Spinal cord (tissue), 10 donors: ENCODE results near the gene FOXRED2. TPM values are rescaled to one million over a fixed set of nuclear protein-coding genes. Genes with fewer than 3 reads are reported as not detected.

Experiments
- DNase-seq, 6 donors: peaks; one replicate each; pipeline versions ENCODE4 v3.0.0 to v3.0.0-alpha.2; 2013 to 2015; ENCODE audit warnings: low spot score in 6 of 6, low read depth in 4 of 6
- H3K27ac ChIP-seq: one replicate; pipeline ENCODE4 v1.5.1; 2013; ENCODE audit warnings: low read depth, low read length, control low read depth
- H3K27me3 ChIP-seq: one replicate; pipeline ENCODE4 v1.6.1; 2013; ENCODE audit warnings: low read length; ENCODE audit not compliant: control insufficient read depth, insufficient read depth
- H3K36me3 ChIP-seq: one replicate; pipeline ENCODE4 v1.6.1; 2013; ENCODE audit warnings: low read length; ENCODE audit not compliant: control insufficient read depth, insufficient read depth
- H3K4me1 ChIP-seq: one replicate; pipeline ENCODE4 v1.6.1; 2013; ENCODE audit warnings: low read length; ENCODE audit not compliant: control insufficient read depth, insufficient read depth
- H3K4me3 ChIP-seq: one replicate; pipeline ENCODE4 v1.5.1; 2013; ENCODE audit warnings: low read depth, low read length, control low read depth
- H3K9me3 ChIP-seq: one replicate; pipeline ENCODE4 v1.6.1; 2013; ENCODE audit warnings: low read length; ENCODE audit not compliant: control insufficient read depth, insufficient read depth
- WGBS: methylation state at CpG from one replicate; pipeline ENCODE4 v1.1.5; 2013; ENCODE audit warnings: missing lambda C conversion rate; ENCODE audit not compliant: insufficient coverage; 5-methylcytosine and 5-hydroxymethylcytosine counted together
- polyA plus RNA-seq, 2 donors: library from polyadenylated mRNA; unstranded; fragments of 120-200 nt; gene quantifications; one replicate each; pipeline ENCODE4 v1.2.1, GENCODE V29; 2013; ENCODE audit not compliant: insufficient read length in 2 of 2
- total RNA-seq, 2 donors: library from RNA; depleted of rRNA in 1 of 2; stranded (reverse); fragments of 120-200 nt in 1 of 2; fragments of >200 nt in 1 of 2; gene quantifications; one replicate each; pipeline versions ENCODE4 v1.2.3 to v1.2.4, GENCODE V29; 2013 to 2014
- donor health status: healthy.

FOXRED2 gene
- total and polyA plus RNA-seq, 4 donors: 13.0 to 39.9 (median 26.9) TPM

DNA sequence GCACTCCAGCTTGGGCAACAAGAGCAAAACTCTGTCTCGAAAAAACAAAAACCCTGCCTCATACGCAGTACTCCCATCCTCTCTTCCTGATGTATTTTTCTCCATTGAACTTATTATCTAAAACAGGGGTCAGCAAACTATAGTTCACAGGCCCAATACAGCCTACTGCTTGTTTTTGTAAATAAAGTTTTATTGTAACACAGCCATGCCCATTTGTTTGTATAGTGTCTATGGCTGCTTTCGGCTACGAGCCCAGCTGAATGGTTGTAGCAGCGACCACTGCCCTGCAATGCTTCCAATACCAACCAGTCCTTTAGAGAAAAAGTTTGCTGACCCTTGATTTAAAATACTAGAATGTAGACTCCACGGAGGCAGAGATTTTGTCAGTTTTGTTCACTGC is 31.5 kb downstream of the FOXRED2 start:
- peaks cover 85% of the 10 kb centered on the region for H3K36me3 ChIP-seq
- no peak overlapping the region for H3K4me3 ChIP-seq
- DNase-seq: no peak
- no peaks in the 10 kb centered on the region for H3K27me3 ChIP-seq
- no peak overlapping the region for H3K27ac ChIP-seq
- H3K4me1 ChIP-seq: peaks cover 7% of the 10 kb centered on the region
- 100% methylated on average over 3 of the region's 6 CpGs for WGBS
- H3K9me3 ChIP-seq: no peaks in the 10 kb centered on the region

DNA sequence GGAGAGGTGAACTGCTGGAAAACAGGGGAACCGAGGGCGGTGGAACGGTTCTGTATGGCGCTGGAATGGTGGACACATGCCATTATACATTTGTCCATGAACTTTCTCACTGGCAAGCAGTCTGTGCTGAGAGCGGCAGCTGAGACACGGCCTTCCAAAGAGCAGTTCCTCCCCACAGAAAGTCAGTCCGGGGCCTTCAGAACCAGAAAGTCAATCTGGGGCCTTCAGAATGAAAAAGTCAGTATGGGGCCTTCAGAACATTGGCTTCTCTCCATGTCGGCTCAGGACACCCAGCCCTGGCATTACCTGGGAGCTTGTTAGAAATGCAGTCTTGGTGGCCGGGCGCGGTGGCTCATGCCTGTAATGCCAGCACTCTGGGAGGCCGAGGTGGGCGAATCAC is 34.2 kb downstream of the FOXRED2 start:
- 94% methylated on average over 9 of the region's 13 CpGs for WGBS
- peaks cover 8% of the 10 kb centered on the region for H3K4me1 ChIP-seq
- H3K36me3 ChIP-seq: peaks cover 81% of the 10 kb centered on the region
- no peaks in the 10 kb centered on the region for H3K27me3 ChIP-seq
- no peak overlapping the region for H3K27ac ChIP-seq
- H3K4me3 ChIP-seq: no peak overlapping the region
- no peaks in the 10 kb centered on the region for H3K9me3 ChIP-seq
- DNase-seq: no peak

- Histone ChIP-seq H3K4me1 (peaks cover 8% of the 10 kb centered on the region), H3K9me3 (no peaks in the 10 kb centered on the region), H3K27ac (no peak overlapping the region), H3K36me3 (peaks cover 83% of the 10 kb centered on the region), H3K4me3 (no peak overlapping the region), H3K27me3 (no peaks in the 10 kb centered on the region)
- no peak for DNase-seq
- WGBS: 97% methylated on average over 8 of the region's 14 CpGs
Observed at GRCh38 chr22:36471341-36471821, 35.5 kb downstream of the FOXRED2 start.

DNA sequence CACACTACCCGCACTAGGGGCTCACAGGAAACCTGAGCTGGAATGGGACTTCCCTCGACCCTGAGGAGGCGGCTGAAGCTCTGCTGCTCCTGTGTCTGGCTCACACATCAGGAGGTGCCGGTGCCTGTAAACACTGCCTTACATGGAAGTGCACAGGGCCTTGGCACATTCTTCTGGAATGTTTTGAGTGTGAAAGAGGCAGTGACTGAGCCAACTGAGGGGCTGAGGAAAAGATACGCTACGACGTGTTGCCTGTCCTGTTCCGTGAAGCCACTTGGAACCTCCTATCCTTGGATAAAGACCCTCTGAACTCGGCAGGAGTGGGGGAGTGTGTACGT is 35.9 kb downstream of the FOXRED2 start:
- H3K27me3 ChIP-seq: no peaks in the 10 kb centered on the region
- no peak overlapping the region for H3K27ac ChIP-seq
- WGBS: 87% methylated on average over 9 of the region's 10 CpGs
- no peak overlapping the region for H3K4me3 ChIP-seq
- peaks cover 83% of the 10 kb centered on the region for H3K36me3 ChIP-seq
- peaks cover 8% of the 10 kb centered on the region for H3K4me1 ChIP-seq
- DNase-seq: no peak
- H3K9me3 ChIP-seq: no peaks in the 10 kb centered on the region

GRCh38 chr22:36470162-36470993 is 36.5 kb downstream of the FOXRED2 start:
- H3K27ac ChIP-seq: no peak overlapping the region
- peak in 4 of 6 donors; percentile 72 to 94 (median 84) for DNase-seq
- no peak overlapping the region for H3K4me3 ChIP-seq
- 56% methylated on average over 8 of the region's 14 CpGs for WGBS
- peaks cover 8% of the 10 kb centered on the region for H3K4me1 ChIP-seq
- H3K9me3 ChIP-seq: no peaks in the 10 kb centered on the region
- H3K27me3 ChIP-seq: no peaks in the 10 kb centered on the region
- H3K36me3 ChIP-seq: peaks cover 85% of the 10 kb centered on the region

DNA sequence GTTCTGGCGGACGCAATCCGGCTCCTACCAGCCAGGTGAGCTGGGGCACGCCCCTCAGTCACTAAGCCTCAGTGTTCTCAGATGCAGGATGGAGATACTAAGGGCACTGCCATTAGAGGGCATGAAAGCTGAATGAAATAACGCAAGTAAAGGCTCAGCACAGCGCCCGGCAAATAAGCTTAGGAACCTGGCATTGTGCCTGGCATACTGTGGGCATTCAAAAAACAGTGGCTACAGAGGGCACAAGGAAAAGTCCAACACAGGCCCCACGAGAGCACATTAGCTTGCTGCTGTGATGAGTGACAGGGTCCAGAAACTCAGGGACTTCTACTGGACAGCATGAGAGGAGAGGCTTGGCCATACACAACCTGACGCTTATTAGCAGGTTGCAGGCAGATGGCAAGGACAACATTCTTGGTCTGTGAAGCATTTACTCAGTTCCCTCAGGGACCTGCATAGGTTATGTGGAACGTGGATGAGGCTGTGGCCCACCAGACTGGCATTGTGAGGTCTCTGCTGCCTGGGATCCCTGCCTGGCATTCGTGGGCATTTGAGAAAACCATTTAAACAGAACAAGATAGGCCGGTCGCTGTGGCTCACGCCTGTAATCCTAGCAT is 37.6 kb downstream of the FOXRED2 start:
- 83% methylated on average over 14 of the region's 14 CpGs for WGBS
- Histone ChIP-seq H3K27ac (no peak overlapping the region), H3K9me3 (no peaks in the 10 kb centered on the region), H3K27me3 (no peaks in the 10 kb centered on the region), H3K4me3 (no peak overlapping the region), H3K4me1 (peaks cover 8% of the 10 kb centered on the region), H3K36me3 (peaks cover 81% of the 10 kb centered on the region)
- no peak for DNase-seq

GRCh38 chr22:36467946-36468345 is 38.9 kb downstream of the FOXRED2 start:
- DNase-seq: no peak
- Histone ChIP-seq H3K4me3 (no peak overlapping the region), H3K9me3 (no peaks in the 10 kb centered on the region), H3K27me3 (no peaks in the 10 kb centered on the region), H3K36me3 (peaks cover 69% of the 10 kb centered on the region), H3K27ac (no peak overlapping the region), H3K4me1 (peaks cover 8% of the 10 kb centered on the region)
- WGBS: 100% methylated on average over 4 of the region's 7 CpGs

- H3K36me3 ChIP-seq: peaks cover 62% of the 10 kb centered on the region
- H3K9me3 ChIP-seq: no peaks in the 10 kb centered on the region
- H3K27ac ChIP-seq: no peak overlapping the region
- no peaks in the 10 kb centered on the region for H3K27me3 ChIP-seq
- DNase-seq: no peak
- H3K4me1 ChIP-seq: peaks cover 10% of the 10 kb centered on the region
- H3K4me3 ChIP-seq: no peak overlapping the region
- WGBS: 86% methylated on average over 12 of the region's 14 CpGs
Observed at GRCh38 chr22:36467042-36467810, 39.6 kb downstream of the FOXRED2 start.

- Histone ChIP-seq H3K4me1 (peaks cover 12% of the 10 kb centered on the region), H3K27ac (no peak overlapping the region), H3K27me3 (no peaks in the 10 kb centered on the region), H3K36me3 (peaks cover 53% of the 10 kb centered on the region), H3K4me3 (no peak overlapping the region), H3K9me3 (no peaks in the 10 kb centered on the region)
- 85% methylated on average over 7 of the region's 7 CpGs for WGBS
- DNase-seq: no peak
Observed at GRCh38 chr22:36466258-36466657, 40.6 kb downstream of the FOXRED2 start.
